SK-N-SH treated with all-trans-retinoic acid at 6 μM for 48 hours (cell line): ENCODE data around the gene RBM28.

Experiments used
- ATAC-seq: fragments of 200-7000 bp; cut with Tn5 transposase; 3 replicates; pipeline ENCODE4 v1.9.1; 2020; ENCODE audit warnings: mild to moderate bottlenecking, moderate library complexity
- ARNTL ChIP-seq: fragments of 450-650 bp; formaldehyde crosslinking; IDR thresholded peaks from 2 replicates; pipeline ENCODE4 v1.5.0; 2020; ENCODE audit warnings: low read depth, mild to moderate bottlenecking, moderate library complexity, borderline replicate concordance
- BACH2 ChIP-seq: fragments of 250-450 bp; sonication (Bioruptor Pico); IDR thresholded peaks from 2 replicates; pipeline ENCODE4 v1.9.0; 2021; ENCODE audit warnings: mild to moderate bottlenecking, borderline replicate concordance
- CREB5 ChIP-seq: fragments of 250-450 bp; sonication (Bioruptor Pico); IDR thresholded peaks from 2 replicates; pipeline ENCODE4 v1.5.1; 2020; ENCODE audit warnings: low read depth, mild to moderate bottlenecking, moderate library complexity
- CSDC2 ChIP-seq: fragments of 250-450 bp; sonication (Bioruptor Pico); IDR thresholded peaks from 2 replicates; pipeline ENCODE4 v1.5.0; 2020; ENCODE audit warnings: mild to moderate bottlenecking, moderate library complexity
- CSRNP3 ChIP-seq: fragments of 250-450 bp; sonication (Bioruptor Pico); IDR thresholded peaks from 2 replicates; pipeline ENCODE4 v1.5.1; 2021; ENCODE audit warnings: mild to moderate bottlenecking, moderate library complexity
- ESRRG ChIP-seq: fragments of 250-450 bp; sonication (Bioruptor Pico); IDR thresholded peaks from 2 replicates; pipeline ENCODE4 v1.6.1; 2021; ENCODE audit warnings: mild to moderate bottlenecking
- ISL1 ChIP-seq: fragments of 250-450 bp; sonication (Bioruptor Pico); IDR thresholded peaks from 2 replicates; pipeline ENCODE4 v2.1.2; 2022; ENCODE audit warnings: mild to moderate bottlenecking, moderate library complexity
- OSR1 ChIP-seq: fragments of 250-450 bp; sonication (Bioruptor Pico); IDR thresholded peaks from 2 replicates; pipeline ENCODE4 v1.8.0; 2022; ENCODE audit warnings: moderate library complexity, mild to moderate bottlenecking, inconsistent platforms
- PPARA ChIP-seq: fragments of 250-450 bp; sonication (Bioruptor Pico); IDR thresholded peaks from 2 replicates; pipeline ENCODE4 v1.5.0; 2020; ENCODE audit warnings: mild to moderate bottlenecking, borderline replicate concordance
- SNAI2 ChIP-seq: fragments of 250-450 bp; sonication (Bioruptor Pico); IDR thresholded peaks from 2 replicates; pipeline ENCODE4 v1.5.0; 2020; ENCODE audit warnings: mild to moderate bottlenecking, moderate library complexity
- TCF4 ChIP-seq: fragments of 250-450 bp; sonication (Bioruptor Pico); IDR thresholded peaks from 2 replicates; pipeline ENCODE4 v1.8.0; 2021; ENCODE audit warnings: mild to moderate bottlenecking, moderate library complexity, borderline replicate concordance
- TOX ChIP-seq: fragments of 250-450 bp; sonication (Bioruptor Pico); IDR thresholded peaks from 2 replicates; pipeline ENCODE4 v1.8.0; 2021; ENCODE audit warnings: mild to moderate bottlenecking, moderate library complexity, borderline replicate concordance
- ZC3H10 ChIP-seq: fragments of 250-450 bp; sonication (Bioruptor Pico); IDR thresholded peaks from 2 replicates; pipeline ENCODE4 v1.5.1; 2021; ENCODE audit warnings: mild to moderate bottlenecking, moderate library complexity
- ZFP3 ChIP-seq: fragments of 250-450 bp; sonication (Bioruptor Pico); IDR thresholded peaks from 2 replicates; pipeline ENCODE4 v1.5.0; 2020; ENCODE audit warnings: mild to moderate bottlenecking, moderate library complexity
- ZFP30 ChIP-seq: fragments of 450-650 bp; formaldehyde crosslinking; IDR thresholded peaks from 2 replicates; pipeline ENCODE4 v1.5.0; 2022; ENCODE audit warnings: mild to moderate bottlenecking, moderate library complexity
- ZNF565 ChIP-seq: fragments of 450-650 bp; formaldehyde crosslinking; conservative IDR thresholded peaks from 2 replicates; pipeline ENCODE4 v1.5.0; 2020; ENCODE audit warnings: low read depth, mild to moderate bottlenecking, moderate library complexity
- ZNF70 ChIP-seq: fragments of 450-650 bp; formaldehyde crosslinking; IDR thresholded peaks from 2 replicates; pipeline ENCODE4 v1.5.0; 2020; ENCODE audit warnings: mild to moderate bottlenecking, moderate library complexity
- ZNF8 ChIP-seq: fragments of 450-650 bp; formaldehyde crosslinking; IDR thresholded peaks from 2 replicates; pipeline ENCODE4 v1.5.0; 2020; ENCODE audit warnings: mild to moderate bottlenecking, moderate library complexity
- TF ChIP-seq, protein P1 (sequence below): fragments of 250-450 bp; sonication (Bioruptor Pico); IDR thresholded peaks from 2 replicates; pipeline ENCODE4 v1.8.0; 2020; ENCODE audit warnings: mild to moderate bottlenecking, moderate library complexity, borderline replicate concordance
- TF ChIP-seq, protein P2 (sequence below): fragments of 250-450 bp; sonication (Bioruptor Pico); IDR thresholded peaks from 2 replicates; pipeline ENCODE4 v1.8.0; 2021; ENCODE audit warnings: low read depth, mild to moderate bottlenecking, moderate library complexity, borderline replicate concordance
- TF ChIP-seq, protein P3 (sequence below): fragments of 250-450 bp; sonication (Bioruptor Pico); IDR thresholded peaks from 2 replicates; pipeline ENCODE4 v1.5.0; 2020; ENCODE audit warnings: mild to moderate bottlenecking, moderate library complexity

RBM28 gene

DNA sequence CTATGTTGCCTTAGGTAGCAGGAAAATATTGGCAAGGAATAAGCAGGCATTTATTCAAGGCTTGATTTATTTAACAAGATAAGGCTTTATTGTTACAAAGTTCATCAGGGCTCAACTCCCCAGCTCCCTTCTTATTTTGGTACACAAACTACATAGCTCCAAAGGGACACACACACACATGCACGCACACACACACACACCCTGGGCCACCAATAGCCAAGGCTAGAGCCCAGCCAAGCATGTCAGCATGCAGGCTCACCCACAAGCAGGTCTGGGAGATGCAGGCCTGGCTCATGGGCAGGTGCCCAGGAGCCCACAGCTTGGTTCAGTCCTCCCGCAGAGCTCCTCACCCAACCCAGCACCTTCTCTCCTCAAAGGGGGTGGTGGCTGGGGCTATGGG, 79.2 kb downstream of the RBM28 start:
- TF ChIP-seq, protein P1, sequence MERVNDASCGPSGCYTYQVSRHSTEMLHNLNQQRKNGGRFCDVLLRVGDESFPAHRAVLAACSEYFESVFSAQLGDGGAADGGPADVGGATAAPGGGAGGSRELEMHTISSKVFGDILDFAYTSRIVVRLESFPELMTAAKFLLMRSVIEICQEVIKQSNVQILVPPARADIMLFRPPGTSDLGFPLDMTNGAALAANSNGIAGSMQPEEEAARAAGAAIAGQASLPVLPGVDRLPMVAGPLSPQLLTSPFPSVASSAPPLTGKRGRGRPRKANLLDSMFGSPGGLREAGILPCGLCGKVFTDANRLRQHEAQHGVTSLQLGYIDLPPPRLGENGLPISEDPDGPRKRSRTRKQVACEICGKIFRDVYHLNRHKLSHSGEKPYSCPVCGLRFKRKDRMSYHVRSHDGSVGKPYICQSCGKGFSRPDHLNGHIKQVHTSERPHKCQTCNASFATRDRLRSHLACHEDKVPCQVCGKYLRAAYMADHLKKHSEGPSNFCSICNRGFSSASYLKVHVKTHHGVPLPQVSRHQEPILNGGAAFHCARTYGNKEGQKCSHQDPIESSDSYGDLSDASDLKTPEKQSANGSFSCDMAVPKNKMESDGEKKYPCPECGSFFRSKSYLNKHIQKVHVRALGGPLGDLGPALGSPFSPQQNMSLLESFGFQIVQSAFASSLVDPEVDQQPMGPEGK (CRISPR knock-in tag) = no peak
- TF ChIP-seq CSDC2 = no peak
- no peak for TF ChIP-seq OSR1 (CRISPR knock-in tag)
- no peak for TF ChIP-seq ESRRG
- TF ChIP-seq ZFP30 = no peak
- no peak for ATAC-seq

DNA sequence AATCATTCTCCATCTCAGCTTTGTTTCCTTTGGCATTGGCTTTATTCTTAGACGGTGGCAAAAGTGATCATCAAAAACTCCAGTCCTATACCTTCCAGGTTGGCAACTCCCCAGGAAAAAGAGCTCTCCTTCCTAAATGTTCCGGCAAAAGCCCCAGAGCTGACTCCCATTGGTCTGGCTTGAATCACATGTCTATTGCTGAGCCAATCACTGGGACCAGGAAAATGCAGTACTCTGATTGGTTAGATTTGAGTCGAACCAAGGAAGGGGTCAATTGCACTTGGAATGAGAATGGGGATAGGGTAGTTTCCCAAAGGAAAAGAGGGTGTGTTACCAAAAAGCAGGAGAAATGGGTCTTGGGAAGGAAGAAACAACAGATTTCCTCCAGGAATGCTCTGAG, 80.3 kb downstream of the RBM28 start:
- no peak for ATAC-seq
- TF ChIP-seq CSRNP3 (CRISPR knock-in tag) = no peak
- no peak for TF ChIP-seq ESRRG
- no peak for TF ChIP-seq ZC3H10 (CRISPR knock-in tag)
- TF ChIP-seq ARNTL (CRISPR knock-in tag) = no peak
- TF ChIP-seq BACH2 = no peak
- TF ChIP-seq ZNF70 = no peak
- TF ChIP-seq ZFP30 = no peak
- TF ChIP-seq ZNF565 = no peak
- TF ChIP-seq, protein P2, sequence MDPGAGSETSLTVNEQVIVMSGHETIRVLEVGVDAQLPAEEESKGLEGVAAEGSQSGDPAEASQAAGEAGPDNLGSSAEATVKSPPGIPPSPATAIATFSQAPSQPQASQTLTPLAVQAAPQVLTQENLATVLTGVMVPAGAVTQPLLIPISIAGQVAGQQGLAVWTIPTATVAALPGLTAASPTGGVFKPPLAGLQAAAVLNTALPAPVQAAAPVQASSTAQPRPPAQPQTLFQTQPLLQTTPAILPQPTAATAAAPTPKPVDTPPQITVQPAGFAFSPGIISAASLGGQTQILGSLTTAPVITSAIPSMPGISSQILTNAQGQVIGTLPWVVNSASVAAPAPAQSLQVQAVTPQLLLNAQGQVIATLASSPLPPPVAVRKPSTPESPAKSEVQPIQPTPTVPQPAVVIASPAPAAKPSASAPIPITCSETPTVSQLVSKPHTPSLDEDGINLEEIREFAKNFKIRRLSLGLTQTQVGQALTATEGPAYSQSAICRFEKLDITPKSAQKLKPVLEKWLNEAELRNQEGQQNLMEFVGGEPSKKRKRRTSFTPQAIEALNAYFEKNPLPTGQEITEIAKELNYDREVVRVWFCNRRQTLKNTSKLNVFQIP (CRISPR knock-in tag) = no peak
- TF ChIP-seq, protein P1 (CRISPR knock-in tag) = no peak
- no peak for TF ChIP-seq PPARA (CRISPR knock-in tag)
- TF ChIP-seq SNAI2 (CRISPR knock-in tag) = no peak
- no peak for TF ChIP-seq TOX (CRISPR knock-in tag)
- no peak for TF ChIP-seq TCF4 (CRISPR knock-in tag)
- TF ChIP-seq, protein P3, sequence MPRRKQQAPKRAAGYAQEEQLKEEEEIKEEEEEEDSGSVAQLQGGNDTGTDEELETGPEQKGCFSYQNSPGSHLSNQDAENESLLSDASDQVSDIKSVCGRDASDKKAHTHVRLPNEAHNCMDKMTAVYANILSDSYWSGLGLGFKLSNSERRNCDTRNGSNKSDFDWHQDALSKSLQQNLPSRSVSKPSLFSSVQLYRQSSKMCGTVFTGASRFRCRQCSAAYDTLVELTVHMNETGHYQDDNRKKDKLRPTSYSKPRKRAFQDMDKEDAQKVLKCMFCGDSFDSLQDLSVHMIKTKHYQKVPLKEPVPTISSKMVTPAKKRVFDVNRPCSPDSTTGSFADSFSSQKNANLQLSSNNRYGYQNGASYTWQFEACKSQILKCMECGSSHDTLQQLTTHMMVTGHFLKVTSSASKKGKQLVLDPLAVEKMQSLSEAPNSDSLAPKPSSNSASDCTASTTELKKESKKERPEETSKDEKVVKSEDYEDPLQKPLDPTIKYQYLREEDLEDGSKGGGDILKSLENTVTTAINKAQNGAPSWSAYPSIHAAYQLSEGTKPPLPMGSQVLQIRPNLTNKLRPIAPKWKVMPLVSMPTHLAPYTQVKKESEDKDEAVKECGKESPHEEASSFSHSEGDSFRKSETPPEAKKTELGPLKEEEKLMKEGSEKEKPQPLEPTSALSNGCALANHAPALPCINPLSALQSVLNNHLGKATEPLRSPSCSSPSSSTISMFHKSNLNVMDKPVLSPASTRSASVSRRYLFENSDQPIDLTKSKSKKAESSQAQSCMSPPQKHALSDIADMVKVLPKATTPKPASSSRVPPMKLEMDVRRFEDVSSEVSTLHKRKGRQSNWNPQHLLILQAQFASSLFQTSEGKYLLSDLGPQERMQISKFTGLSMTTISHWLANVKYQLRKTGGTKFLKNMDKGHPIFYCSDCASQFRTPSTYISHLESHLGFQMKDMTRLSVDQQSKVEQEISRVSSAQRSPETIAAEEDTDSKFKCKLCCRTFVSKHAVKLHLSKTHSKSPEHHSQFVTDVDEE (CRISPR knock-in tag) = no peak
- TF ChIP-seq ZNF8 = no peak
- no peak for TF ChIP-seq CREB5 (CRISPR knock-in tag)
- TF ChIP-seq OSR1 (CRISPR knock-in tag) = no peak

- ATAC-seq = no peak
- TF ChIP-seq ZNF8 (no peak), PPARA (CRISPR knock-in tag) (no peak), TOX (CRISPR knock-in tag) (no peak), ISL1 (CRISPR knock-in tag) (no peak), CSRNP3 (CRISPR knock-in tag) (no peak), ZFP3 (no peak), CSDC2 (no peak)
These were observed 81.3 kb downstream of the RBM28 start for GRCh38 chr7:128262273-128263028.
